Esophagus muscularis mucosa (tissue), 3 donors: Measurements from ENCODE around the gene ZNF384.

Experiments used
- EP300 ChIP-seq: sonication (generic); formaldehyde crosslinking; IDR thresholded peaks from one replicate; pipeline ENCODE4 v1.6.1; 2017; ENCODE audit warnings: antibody characterized with exemption
- TF ChIP-seq, protein P1 (sequence below), 3 experiments: fragments of 200-600 bp in 2 of 3; fragments of 450-650 bp in 1 of 3; sonication (generic) in 2 of 3; IDR thresholded peaks; one replicate each; pipeline ENCODE4 v1.5.1; 2017 to 2019; ENCODE audit warnings: antibody characterized with exemption in 3 of 3, mild to moderate bottlenecking in 2 of 3, moderate library complexity in 1 of 3

DNA sequence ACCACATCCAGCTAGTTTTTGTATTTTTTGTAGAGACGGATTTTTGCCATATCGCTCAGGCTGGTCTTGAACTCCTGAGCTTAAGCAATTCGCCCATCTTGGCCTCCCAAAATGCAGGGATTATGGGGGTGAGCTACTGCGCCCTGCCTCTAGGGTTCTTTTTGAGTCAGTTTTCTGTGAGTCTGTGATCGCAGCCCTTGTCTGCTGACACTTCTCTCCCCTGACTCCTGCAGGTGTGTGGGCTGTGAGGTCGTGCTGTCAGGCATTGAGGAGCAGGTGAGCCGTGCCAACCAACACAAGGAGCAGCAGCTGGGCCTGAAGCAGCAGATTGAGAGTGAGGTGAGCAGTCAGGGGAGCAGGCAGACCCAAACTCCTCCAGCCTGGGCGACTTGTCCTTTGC lies 41.0 kb upstream of the ZNF384 start:
- TF ChIP-seq EP300, result no peak
- TF ChIP-seq, protein P1, sequence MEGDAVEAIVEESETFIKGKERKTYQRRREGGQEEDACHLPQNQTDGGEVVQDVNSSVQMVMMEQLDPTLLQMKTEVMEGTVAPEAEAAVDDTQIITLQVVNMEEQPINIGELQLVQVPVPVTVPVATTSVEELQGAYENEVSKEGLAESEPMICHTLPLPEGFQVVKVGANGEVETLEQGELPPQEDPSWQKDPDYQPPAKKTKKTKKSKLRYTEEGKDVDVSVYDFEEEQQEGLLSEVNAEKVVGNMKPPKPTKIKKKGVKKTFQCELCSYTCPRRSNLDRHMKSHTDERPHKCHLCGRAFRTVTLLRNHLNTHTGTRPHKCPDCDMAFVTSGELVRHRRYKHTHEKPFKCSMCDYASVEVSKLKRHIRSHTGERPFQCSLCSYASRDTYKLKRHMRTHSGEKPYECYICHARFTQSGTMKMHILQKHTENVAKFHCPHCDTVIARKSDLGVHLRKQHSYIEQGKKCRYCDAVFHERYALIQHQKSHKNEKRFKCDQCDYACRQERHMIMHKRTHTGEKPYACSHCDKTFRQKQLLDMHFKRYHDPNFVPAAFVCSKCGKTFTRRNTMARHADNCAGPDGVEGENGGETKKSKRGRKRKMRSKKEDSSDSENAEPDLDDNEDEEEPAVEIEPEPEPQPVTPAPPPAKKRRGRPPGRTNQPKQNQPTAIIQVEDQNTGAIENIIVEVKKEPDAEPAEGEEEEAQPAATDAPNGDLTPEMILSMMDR (IDR thresholded peaks at IDR 0.05), result no peak
